GM11168 (cell line): ENCODE measurements around the gene MICU2.

Source experiments
- in situ Hi-C: fragments of 300-500 bp; cut with MboI; formaldehyde crosslinking; loops from one replicate; pipeline ENCODE4 v1.12.0; 2022; ENCODE audit warnings: low sequenced_read_pairs; ENCODE audit not compliant: unreplicated experiment

Gene MICU2

GRCh38 chr13:21450936-21451335, 153.0 kb downstream of the MICU2 start:
- in situ Hi-C loops, result no loop called here

- in situ Hi-C loops, result no loop called here
Measured at GRCh38 chr13:21446656-21447055, 157.3 kb downstream of the MICU2 start.

DNA sequence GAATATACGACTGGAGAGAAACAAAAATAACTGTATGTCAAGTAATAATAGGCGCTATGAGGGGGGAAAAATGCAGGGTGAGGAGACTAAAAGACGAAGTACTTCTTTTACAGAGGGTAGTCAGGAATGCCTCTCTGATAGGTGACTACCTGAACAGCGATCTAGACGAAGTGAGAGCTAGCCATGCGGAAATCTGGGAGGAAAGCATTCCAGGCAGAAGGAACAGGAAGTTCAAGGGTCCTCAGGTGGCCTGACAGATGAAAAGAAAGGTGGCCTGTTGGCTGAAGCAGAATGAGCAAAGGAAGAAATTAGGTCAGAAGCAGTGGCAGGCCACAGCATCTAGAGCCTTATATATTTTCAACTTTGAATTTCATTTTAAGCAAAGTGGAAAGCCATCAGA, 158.2 kb downstream of the MICU2 start:
- in situ Hi-C loops, result no loop called here

DNA sequence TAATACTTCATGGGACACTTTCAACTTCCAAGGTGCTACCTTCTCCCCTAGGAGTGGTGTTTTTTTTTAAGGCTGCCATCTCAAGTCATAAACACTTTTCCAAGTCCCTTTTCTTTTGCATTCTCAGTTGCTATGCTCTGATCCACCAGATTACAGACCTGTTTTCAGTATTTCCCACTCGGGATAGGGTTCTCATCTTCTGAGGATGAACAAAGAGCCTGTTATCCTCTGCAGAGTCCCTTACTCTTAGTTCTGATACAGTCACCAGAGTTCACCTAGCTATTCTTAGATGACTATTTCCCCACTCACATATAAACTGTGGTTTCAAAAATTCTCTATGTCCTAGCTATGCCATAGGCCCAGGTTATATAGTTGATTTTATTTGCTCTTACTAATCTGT, 160.8 kb downstream of the MICU2 start:
- in situ Hi-C loops, result no loop called here
